Endothelial cell of umbilical vein (primary cell): ENCODE results near the gene SEZ6. TPM values are rescaled to one million over a fixed set of nuclear protein-coding genes. Genes with fewer than 3 reads are reported as not detected.

Source experiments
- BruUV-seq: library from RNA; stranded (reverse); fragments of 400-500 nt; replicated peaks from 2 replicates; lab custom pipeline; 2021; lab: Mats Ljungman, UMichigan
- CTCF ChIA-PET: fragments of 300-600, 350-600 bp; sonication (Branson Sonifier 250); formaldehyde crosslinking; loops from one replicate; lab custom pipeline; 2021; ENCODE audit warnings: antibody characterized with exemption, inconsistent platforms; lab: Charles Lee
- POLR2A ChIA-PET: fragments of 300-600, 350-600 bp; sonication (Branson Sonifier 250); formaldehyde crosslinking; loops from one replicate; lab custom pipeline; 2021; ENCODE audit warnings: antibody characterized with exemption, inconsistent platforms; lab: Charles Lee
- DNase-seq: peaks from one replicate; pipeline ENCODE4 v3.0.0-alpha.2; 2011; ENCODE audit warnings: low read depth, low spot score
- FAIRE-seq: peaks from 2 replicates; lab custom pipeline; 2011; peaks lifted over from hg19 to GRCh38; lab: Jason Lieb, UNC
- H2AFZ ChIP-seq: 2 replicates; pipeline ENCODE4 v1.6.0; 2012; ENCODE audit warnings: low read depth, low read length, control low read depth, inconsistent platforms
- H3K27ac ChIP-seq: 2 replicates; pipeline ENCODE4 v1.5.1; 2011; ENCODE audit warnings: low read depth, mild to moderate bottlenecking, control low read depth, low read length, moderate library complexity; ENCODE audit not compliant: insufficient read depth
- H3K27me3 ChIP-seq, 2 experiments: 2 replicates each; pipeline versions ENCODE4 v1.6.0 to v1.6.1; 2011; ENCODE audit warnings: low read length in 2 of 2, mixed read lengths in 1 of 2; ENCODE audit not compliant: control insufficient read depth in 2 of 2, insufficient read depth in 2 of 2
- H3K36me3 ChIP-seq, 2 experiments: 2 replicates in 1 of 2; 3 replicates in 1 of 2; pipeline ENCODE4 v1.5.1; 2011; ENCODE audit warnings: low read length in 2 of 2, mild to moderate bottlenecking in 1 of 2, moderate library complexity in 1 of 2; ENCODE audit not compliant: control insufficient read depth in 2 of 2, insufficient read depth in 2 of 2; ENCODE audit errors: extremely low read depth in 1 of 2
- H3K4me1 ChIP-seq: 3 replicates; pipeline ENCODE4 v1.5.1; 2011; ENCODE audit warnings: mild to moderate bottlenecking, low read length; ENCODE audit not compliant: control insufficient read depth, insufficient read depth; ENCODE audit errors: extremely low read depth
- H3K4me2 ChIP-seq: 2 replicates; pipeline ENCODE4 v1.6.1; 2011; ENCODE audit warnings: low read length, control low read depth, mixed read lengths; ENCODE audit not compliant: insufficient read depth
- H3K4me3 ChIP-seq, 3 experiments: fragments of 200-600 bp in 1 of 3; sonication (generic), shearing (Covaris generic) in 1 of 3; replicated peaks in 1 of 3; 2 replicates each; pipeline ENCODE4 v1.5.1; 2011 to 2016; ENCODE audit warnings: control low read depth in 3 of 3, low read length in 3 of 3, mild to moderate bottlenecking in 2 of 3, inconsistent platforms in 1 of 3, low read depth in 1 of 3, moderate library complexity in 1 of 3; ENCODE audit not compliant: insufficient read depth in 1 of 3
- H3K79me2 ChIP-seq: 2 replicates; pipeline ENCODE4 v1.6.0; 2012; ENCODE audit warnings: low read length, inconsistent platforms; ENCODE audit not compliant: control insufficient read depth, insufficient read depth
- H3K9ac ChIP-seq: replicated peaks from 2 replicates; pipeline ENCODE3; 2011; ENCODE audit warnings: low read length, control low read depth; ENCODE audit not compliant: insufficient read depth; ENCODE audit errors: extremely low read depth
- H3K9me1 ChIP-seq: replicated peaks from 3 replicates; pipeline ENCODE4 v1.6.0; 2011; ENCODE audit warnings: mild to moderate bottlenecking, low read length; ENCODE audit not compliant: control insufficient read depth, insufficient read depth; ENCODE audit errors: extremely low read depth
- H3K9me3 ChIP-seq: replicated peaks from 2 replicates; pipeline ENCODE4 v1.5.1; 2012; ENCODE audit warnings: low read length, inconsistent platforms; ENCODE audit not compliant: control insufficient read depth, insufficient read depth
- H4K20me1 ChIP-seq: replicated peaks from 2 replicates; pipeline ENCODE3; 2011; ENCODE audit warnings: mild to moderate bottlenecking, low read length; ENCODE audit not compliant: control insufficient read depth, insufficient read depth; ENCODE audit errors: extremely low read depth
- EZH2 ChIP-seq: IDR thresholded peaks from 2 replicates; pipeline ENCODE4 v1.6.1; 2012; ENCODE audit warnings: borderline replicate concordance, low read depth, mild to moderate bottlenecking, moderate library complexity, low read length, inconsistent platforms; ENCODE audit not compliant: severe bottlenecking
- FOS ChIP-seq: IDR thresholded peaks from 2 replicates; pipeline ENCODE4 v1.6.1; 2011; ENCODE audit warnings: mild to moderate bottlenecking, low read length, moderate library complexity, borderline replicate concordance; ENCODE audit not compliant: insufficient read depth
- GATA2 ChIP-seq: IDR thresholded peaks from 2 replicates; pipeline ENCODE4 v1.7.0; 2011; ENCODE audit warnings: low read depth, mild to moderate bottlenecking, moderate library complexity, mixed read lengths, low read length; ENCODE audit not compliant: insufficient read length, insufficient read depth
- JUN ChIP-seq: IDR thresholded peaks from 2 replicates; pipeline ENCODE4 v1.6.1; 2011; ENCODE audit warnings: borderline replicate concordance, low read depth; ENCODE audit not compliant: insufficient read length, insufficient read depth
- MYC ChIP-seq: IDR thresholded peaks from one replicate; pipeline ENCODE4 v1.6.1; 2011; ENCODE audit warnings: mild to moderate bottlenecking, low read depth, low read length
- POLR2A ChIP-seq: IDR thresholded peaks from 2 replicates; pipeline ENCODE4 v1.6.1; 2012; ENCODE audit warnings: low read depth, mild to moderate bottlenecking, control low read depth, low read length
- POLR2AphosphoS5 ChIP-seq: IDR thresholded peaks from 2 replicates; pipeline ENCODE4 v1.6.1; 2012; ENCODE audit warnings: low read depth, mild to moderate bottlenecking, control low read depth, low read length, moderate library complexity; ENCODE audit not compliant: insufficient read depth
- dilution Hi-C: fragments of 300-500 bp; cut with MboI; formaldehyde crosslinking; loops from one replicate; pipeline ENCODE4 v1.15.0; 2019; ENCODE audit warnings: low sequenced_read_pairs; ENCODE audit not compliant: extremely low pct_ligation_motif_present
- intact Hi-C: fragments of 100-400 bp; cut with micrococcal nuclease; formaldehyde crosslinking; loops from one replicate; pipeline ENCODE4 v1.10.0; 2022
- polyA plus RNA-seq, 4 experiments: library from polyadenylated mRNA; depleted of rRNA in 3 of 4; stranded (reverse) in 3 of 4; unstranded in 1 of 4; fragments of >200 nt; gene quantifications; 2 replicates each; pipeline versions ENCODE4 v1.2.1 to v1.2.3, GENCODE V29; 2011 to 2012; ENCODE audit warnings: missing spikeins in 1 of 4
- total RNA-seq: library from RNA; stranded (reverse); gene quantifications from 2 replicates; pipeline ENCODE4 v1.2.3, GENCODE V29; 2021
- TF ChIP-seq, protein P1 (sequence below), 2 donors: IDR thresholded peaks; 1 replicate in 1 of 2; 2 replicates in 1 of 2; pipeline ENCODE4 v1.5.1; 2011; ENCODE audit warnings: low read length in 2 of 2, mild to moderate bottlenecking in 2 of 2, moderate library complexity in 2 of 2, control low read depth in 1 of 2, inconsistent platforms in 1 of 2, low read depth in 1 of 2; ENCODE audit not compliant: insufficient read depth in 1 of 2; ENCODE audit errors: extremely low read depth in 1 of 2
- TF ChIP-seq, protein P2 (sequence below): IDR thresholded peaks from 2 replicates; pipeline ENCODE4 v1.6.1; 2011; ENCODE audit not compliant: insufficient read depth, insufficient read length

SEZ6 gene
- total and polyA plus RNA-seq, 2 donors (not counting 3 experiments of a cell fraction or from before 2014, with no cell fraction given), result not detected

DNA sequence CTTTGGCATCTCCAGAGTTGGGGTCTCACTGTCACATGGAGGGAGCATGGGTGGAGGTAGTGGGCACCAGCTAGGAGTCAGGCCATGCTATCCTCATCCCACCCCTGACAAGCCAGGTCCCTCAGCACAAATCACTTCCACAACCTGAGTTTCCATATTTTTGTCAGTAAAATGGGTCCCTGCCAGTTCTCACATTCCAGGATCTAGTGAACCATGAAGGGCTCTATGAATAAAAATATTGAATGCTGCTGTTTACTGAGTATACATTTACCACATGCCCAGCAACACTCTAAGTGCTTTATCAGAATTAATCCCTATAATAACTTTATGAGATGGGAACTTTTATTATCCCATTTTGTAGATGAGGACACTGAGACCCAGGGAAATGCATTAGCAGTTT, 16.8 kb downstream of the SEZ6 start:
- Histone ChIP-seq H3K4me1 (no peaks in the 10 kb centered on the region), H3K79me2 (no peaks in the 10 kb centered on the region), H3K4me3 (no peak overlapping the region), H4K20me1 (no peaks in the 10 kb centered on the region), H3K4me2 (no peak overlapping the region), H3K36me3 (no peaks in the 10 kb centered on the region), H3K27ac (no peak overlapping the region), H3K27me3 (peaks cover 0 to 10% of the 10 kb centered on the region in 2 experiments), H3K9ac (no peak overlapping the region), H3K9me1 (no peaks in the 10 kb centered on the region), H2AFZ (no peak overlapping the region), H3K9me3 (no peaks in the 10 kb centered on the region)
- TF ChIP-seq JUN (no peak), FOS (no peak), GATA2 (no peak)
- FAIRE-seq (no peak), DNase-seq (no peak)
- dilution Hi-C loops (no loop called here), intact Hi-C loops (no loop called here)
- CTCF ChIA-PET, result interaction anchor here (1.8 kb wide), 1 partner anchor 23 kb away, joined by 5 read pairs; no protein-coding TSS in a partner anchor
- POLR2A ChIA-PET, result no interaction called here
- BruUV-seq, result no TSS peak

DNA sequence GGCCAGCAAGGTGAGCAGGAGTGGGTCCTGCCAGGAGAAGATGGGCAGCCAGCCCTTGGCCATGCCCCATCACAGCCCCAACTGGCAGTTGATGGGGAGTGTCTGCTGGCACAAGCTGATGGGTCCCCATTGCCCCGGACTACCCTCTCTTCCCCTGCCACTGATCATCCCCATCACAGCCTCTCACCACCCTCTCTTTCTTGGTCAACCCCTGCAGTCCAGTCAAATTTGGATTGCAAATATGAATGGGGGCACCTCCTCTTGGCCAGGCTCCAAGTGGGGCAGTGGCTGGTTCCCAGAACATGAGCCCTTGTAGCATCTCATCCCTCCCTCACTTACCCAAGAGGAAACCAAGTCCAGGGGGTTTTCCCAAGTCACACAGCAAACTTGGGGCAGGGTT, 17.4 kb downstream of the SEZ6 start:
- dilution Hi-C loops, result no loop called here

More for the DNA sequence above, 17.4 kb downstream of the SEZ6 start:
- DNase-seq (no peak), FAIRE-seq (no peak)
- intact Hi-C loops, result no loop called here
- Histone ChIP-seq H3K9me3 (no peaks in the 10 kb centered on the region), H3K4me2 (no peak overlapping the region), H4K20me1 (no peaks in the 10 kb centered on the region), H3K4me3 (no peak overlapping the region), H2AFZ (no peak overlapping the region), H3K9me1 (no peaks in the 10 kb centered on the region), H3K27ac (no peak overlapping the region), H3K9ac (no peak overlapping the region), H3K27me3 (peaks cover 0 to 10% of the 10 kb centered on the region in 2 experiments), H3K36me3 (no peaks in the 10 kb centered on the region), H3K4me1 (peaks cover 2% of the 10 kb centered on the region), H3K79me2 (no peaks in the 10 kb centered on the region)
- CTCF ChIA-PET, result interaction anchor here (1.8 kb wide), 1 partner anchor 23 kb away, joined by 5 read pairs; no protein-coding TSS in a partner anchor
- BruUV-seq, result no TSS peak
- TF ChIP-seq EZH2, result no peak
- TF ChIP-seq POLR2A, result no peak
- TF ChIP-seq JUN, result no peak
- TF ChIP-seq, protein P1, sequence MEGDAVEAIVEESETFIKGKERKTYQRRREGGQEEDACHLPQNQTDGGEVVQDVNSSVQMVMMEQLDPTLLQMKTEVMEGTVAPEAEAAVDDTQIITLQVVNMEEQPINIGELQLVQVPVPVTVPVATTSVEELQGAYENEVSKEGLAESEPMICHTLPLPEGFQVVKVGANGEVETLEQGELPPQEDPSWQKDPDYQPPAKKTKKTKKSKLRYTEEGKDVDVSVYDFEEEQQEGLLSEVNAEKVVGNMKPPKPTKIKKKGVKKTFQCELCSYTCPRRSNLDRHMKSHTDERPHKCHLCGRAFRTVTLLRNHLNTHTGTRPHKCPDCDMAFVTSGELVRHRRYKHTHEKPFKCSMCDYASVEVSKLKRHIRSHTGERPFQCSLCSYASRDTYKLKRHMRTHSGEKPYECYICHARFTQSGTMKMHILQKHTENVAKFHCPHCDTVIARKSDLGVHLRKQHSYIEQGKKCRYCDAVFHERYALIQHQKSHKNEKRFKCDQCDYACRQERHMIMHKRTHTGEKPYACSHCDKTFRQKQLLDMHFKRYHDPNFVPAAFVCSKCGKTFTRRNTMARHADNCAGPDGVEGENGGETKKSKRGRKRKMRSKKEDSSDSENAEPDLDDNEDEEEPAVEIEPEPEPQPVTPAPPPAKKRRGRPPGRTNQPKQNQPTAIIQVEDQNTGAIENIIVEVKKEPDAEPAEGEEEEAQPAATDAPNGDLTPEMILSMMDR (IDR thresholded peaks at IDR 0.05; ENCODE audit: extremely low read depth in 1 of 2, insufficient read depth in 1 of 2, low read depth in 1 of 2, low read length in 2 of 2), result no peak
- no peak for TF ChIP-seq FOS
- no peak for TF ChIP-seq MYC
- TF ChIP-seq, protein P2, sequence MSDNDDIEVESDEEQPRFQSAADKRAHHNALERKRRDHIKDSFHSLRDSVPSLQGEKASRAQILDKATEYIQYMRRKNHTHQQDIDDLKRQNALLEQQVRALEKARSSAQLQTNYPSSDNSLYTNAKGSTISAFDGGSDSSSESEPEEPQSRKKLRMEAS, result no peak
- TF ChIP-seq POLR2AphosphoS5, result no peak
- POLR2A ChIA-PET, result no interaction called here
